Measurements from ENCODE around the gene ABCC8. TPM values are rescaled to one million over a fixed set of nuclear protein-coding genes. Genes with fewer than 3 reads are reported as not detected.

The ABCC8 gene
- total and polyA plus RNA-seq, 2 of the 8 experiments (the other 6 are each of a cell fraction or from before 2014, with no cell fraction given), result 3.7 to 4.9 TPM

DNA sequence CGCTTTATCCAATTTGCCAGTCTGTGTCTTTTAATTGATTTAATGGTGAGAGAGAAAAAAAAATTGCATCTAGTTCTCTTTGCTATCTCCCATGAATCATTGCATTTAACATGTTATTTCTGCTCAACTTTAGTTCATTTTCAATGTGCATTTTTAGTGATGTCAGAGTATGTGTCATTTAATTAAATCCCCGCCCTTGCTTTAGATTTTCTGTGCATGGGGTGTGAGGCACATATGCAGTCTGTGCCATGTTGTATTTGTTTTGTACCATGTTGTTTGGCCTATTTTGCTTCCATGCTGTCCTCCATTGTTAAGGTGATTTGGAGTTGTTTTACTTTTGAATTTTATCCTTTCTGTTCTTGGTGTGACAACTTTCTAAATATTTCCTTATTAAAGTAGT is 133.4 kb downstream of the ABCC8 start:
- no peak overlapping the region for H3K18ac ChIP-seq (ENCODE audit: extremely low read depth, low read length)
- no peak for FAIRE-seq
- no peak overlapping the region for H3K4me3 ChIP-seq (ENCODE audit: extremely low read depth in 1 of 4, insufficient read depth in 2 of 4, low read depth in 3 of 4, low read length in 4 of 4)
- no peaks in the 10 kb centered on the region for H3K23me2 ChIP-seq (ENCODE audit: low read depth, low read length)
- H2BK12ac ChIP-seq (ENCODE audit: low read depth, low read length), result no peak overlapping the region
- no peak overlapping the region for H2AFZ ChIP-seq (ENCODE audit: low read length)
- ChIA-PET CTCF (ENCODE audit: partially characterized antibody) (no interaction called here), POLR2A (ENCODE audit: partially characterized antibody) (no interaction called here)
- H2BK20ac ChIP-seq (ENCODE audit: low read length), result no peak overlapping the region
- H3K4me2 ChIP-seq (ENCODE audit: insufficient read depth in 1 of 2, low read depth in 2 of 2, low read length in 2 of 2), result no peak overlapping the region
- no peak overlapping the region for H2BK5ac ChIP-seq (ENCODE audit: low read depth, low read length)
- DNase-seq (ENCODE audit: low read depth in 1 of 2, low spot score in 2 of 2), result no peak
- no peak overlapping the region for H3K4ac ChIP-seq (replicated peaks; ENCODE audit: insufficient read length, low read depth, low read length)
- no peaks in the 10 kb centered on the region for H3K4me1 ChIP-seq (replicated peaks in 1 of 4; ENCODE audit: control insufficient read depth in 3 of 4, insufficient read depth in 4 of 4, low read length in 3 of 4)
- 84% methylated on average over 2 of the region's 2 CpGs; no CpG with 5 or more reads in 1 of the 2 experiments for WGBS, 2 experiments (ENCODE audit: extremely low coverage in 1 of 2, insufficient coverage in 1 of 2, insufficient read length in 1 of 2, insufficient replicate concordance in 2 of 2, low coverage in 1 of 2, low lambda C conversion rate in 2 of 2, missing lambda C conversion rate in 1 of 2)
- H3K79me1 ChIP-seq (ENCODE audit: low read depth, low read length), result no peaks in the 10 kb centered on the region
- TF ChIP-seq, protein P1, sequence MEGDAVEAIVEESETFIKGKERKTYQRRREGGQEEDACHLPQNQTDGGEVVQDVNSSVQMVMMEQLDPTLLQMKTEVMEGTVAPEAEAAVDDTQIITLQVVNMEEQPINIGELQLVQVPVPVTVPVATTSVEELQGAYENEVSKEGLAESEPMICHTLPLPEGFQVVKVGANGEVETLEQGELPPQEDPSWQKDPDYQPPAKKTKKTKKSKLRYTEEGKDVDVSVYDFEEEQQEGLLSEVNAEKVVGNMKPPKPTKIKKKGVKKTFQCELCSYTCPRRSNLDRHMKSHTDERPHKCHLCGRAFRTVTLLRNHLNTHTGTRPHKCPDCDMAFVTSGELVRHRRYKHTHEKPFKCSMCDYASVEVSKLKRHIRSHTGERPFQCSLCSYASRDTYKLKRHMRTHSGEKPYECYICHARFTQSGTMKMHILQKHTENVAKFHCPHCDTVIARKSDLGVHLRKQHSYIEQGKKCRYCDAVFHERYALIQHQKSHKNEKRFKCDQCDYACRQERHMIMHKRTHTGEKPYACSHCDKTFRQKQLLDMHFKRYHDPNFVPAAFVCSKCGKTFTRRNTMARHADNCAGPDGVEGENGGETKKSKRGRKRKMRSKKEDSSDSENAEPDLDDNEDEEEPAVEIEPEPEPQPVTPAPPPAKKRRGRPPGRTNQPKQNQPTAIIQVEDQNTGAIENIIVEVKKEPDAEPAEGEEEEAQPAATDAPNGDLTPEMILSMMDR (IDR thresholded peaks at IDR 0.05; ENCODE audit: control extremely low read depth in 1 of 3, insufficient read depth in 1 of 3, low read depth in 1 of 3, low read length in 3 of 3), result no peak
- no peak for TF ChIP-seq CHD1 (IDR thresholded peaks at IDR 0.05; ENCODE audit: low read depth, low read length)
- no peak for TF ChIP-seq SP4 (IDR thresholded peaks at IDR 0.05; ENCODE audit: low read length)
- H3K9me3 ChIP-seq (ENCODE audit: insufficient read depth in 2 of 2, low read depth in 1 of 2, low read length in 1 of 2), result no peaks in the 10 kb centered on the region
- no peak overlapping the region for H2BK15ac ChIP-seq (ENCODE audit: low read length)
- H2BK120ac ChIP-seq (replicated peaks; ENCODE audit: low read depth, low read length), result no peak overlapping the region
- no peak overlapping the region for H4K8ac ChIP-seq (ENCODE audit: extremely low read depth, insufficient read depth, low read length)
- no peaks in the 10 kb centered on the region for H4K20me1 ChIP-seq (replicated peaks in 1 of 2; ENCODE audit: control insufficient read depth in 1 of 2, insufficient read depth in 2 of 2, low read length in 2 of 2)
- no peak overlapping the region for H3K56ac ChIP-seq (replicated peaks; ENCODE audit: insufficient read length, low read depth, low read length)
- H3K14ac ChIP-seq (ENCODE audit: insufficient read length), result no peak overlapping the region
- no peak overlapping the region for H3K23ac ChIP-seq (ENCODE audit: insufficient read length)
- H3K79me2 ChIP-seq (ENCODE audit: control insufficient read depth in 1 of 2, insufficient read depth in 2 of 2, low read length in 2 of 2), result no peaks in the 10 kb centered on the region
- H4K91ac ChIP-seq (replicated peaks; ENCODE audit: insufficient read length, low read length), result no peak overlapping the region
- no peaks in the 10 kb centered on the region for H3K27me3 ChIP-seq (replicated peaks in 1 of 4; ENCODE audit: control insufficient read depth in 3 of 4, extremely low read depth in 1 of 4, insufficient read depth in 3 of 4, low read length in 3 of 4)
- H4K5ac ChIP-seq (ENCODE audit: insufficient read length, low read depth, low read length), result no peak overlapping the region
- H3K9ac ChIP-seq (replicated peaks in 1 of 4; ENCODE audit: extremely low read depth in 1 of 4, low read depth in 3 of 4, low read length in 3 of 4), result no peak overlapping the region
- H3K27ac ChIP-seq (ENCODE audit: low read depth, low read length), result no peak overlapping the region
- no peak overlapping the region for H2AK5ac ChIP-seq (ENCODE audit: low read depth, low read length)
- H3K36me3 ChIP-seq (ENCODE audit: control insufficient read depth in 2 of 4, insufficient read depth in 4 of 4, low read length in 3 of 4), result no peaks in the 10 kb centered on the region
